ENCODE data around the gene CLEC2A.

DNA sequence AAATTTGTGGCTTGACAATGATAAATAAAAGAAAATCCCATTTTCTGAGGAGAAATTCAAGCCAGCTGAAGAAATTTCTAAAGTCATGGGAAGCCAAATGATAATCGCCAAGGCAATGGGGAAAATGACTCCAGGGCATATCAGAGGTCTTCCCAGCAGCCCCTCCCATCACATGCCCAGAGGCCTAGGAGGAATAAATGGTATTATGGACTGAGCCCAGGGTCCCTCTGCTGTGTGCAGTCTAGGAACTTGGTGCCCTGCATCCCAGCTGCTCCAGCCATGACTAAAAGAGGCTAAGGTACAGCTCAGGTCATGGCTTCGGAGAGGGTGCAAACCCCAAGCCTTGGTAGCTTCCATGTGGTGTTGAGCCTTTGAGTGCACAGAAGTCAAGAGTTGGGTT is 43.4 kb upstream of the CLEC2A start:
- TF ChIP-seq EZH2 (IDR thresholded peaks at IDR 0.05; ENCODE audit: insufficient read depth, poor library complexity, severe bottlenecking) (no peak), EZH2phosphoT487 (IDR thresholded peaks at IDR 0.05; ENCODE audit: insufficient read depth, low read depth) (no peak)
